Measurements from ENCODE around the gene SH2D3A.
"Not testable (repeated sequence)": the region's sequence is repeated elsewhere in the genome, so short reads cannot be mapped to it uniquely, and the experiment has no call there.

SH2D3A gene

DNA sequence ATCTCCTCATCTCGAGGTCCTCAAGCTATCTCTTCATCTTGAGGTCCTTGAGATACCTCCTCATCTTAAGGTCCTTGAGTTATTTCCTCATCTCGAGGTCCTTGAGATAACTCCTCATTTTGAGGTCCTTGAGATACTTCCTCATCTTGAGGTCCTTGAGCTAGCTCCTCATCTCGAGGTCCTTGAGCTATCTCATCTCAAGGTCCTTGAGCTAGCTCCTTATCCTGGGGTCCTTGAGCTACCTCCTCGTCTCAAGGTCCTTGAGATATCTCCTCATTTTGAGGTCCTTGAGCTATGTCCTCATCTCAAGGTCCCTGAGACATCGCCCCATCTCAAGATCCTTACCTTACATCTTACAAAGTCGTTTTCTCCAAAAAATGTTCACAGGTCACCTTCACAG, 24.0 kb upstream of the SH2D3A start:
- no peak for DNase-seq
- in situ Hi-C loops (cut with MboI; ENCODE audit: low pct_unique_long_range_greater_than_20kb, low sequenced_read_pairs), result no loop called here

DNA sequence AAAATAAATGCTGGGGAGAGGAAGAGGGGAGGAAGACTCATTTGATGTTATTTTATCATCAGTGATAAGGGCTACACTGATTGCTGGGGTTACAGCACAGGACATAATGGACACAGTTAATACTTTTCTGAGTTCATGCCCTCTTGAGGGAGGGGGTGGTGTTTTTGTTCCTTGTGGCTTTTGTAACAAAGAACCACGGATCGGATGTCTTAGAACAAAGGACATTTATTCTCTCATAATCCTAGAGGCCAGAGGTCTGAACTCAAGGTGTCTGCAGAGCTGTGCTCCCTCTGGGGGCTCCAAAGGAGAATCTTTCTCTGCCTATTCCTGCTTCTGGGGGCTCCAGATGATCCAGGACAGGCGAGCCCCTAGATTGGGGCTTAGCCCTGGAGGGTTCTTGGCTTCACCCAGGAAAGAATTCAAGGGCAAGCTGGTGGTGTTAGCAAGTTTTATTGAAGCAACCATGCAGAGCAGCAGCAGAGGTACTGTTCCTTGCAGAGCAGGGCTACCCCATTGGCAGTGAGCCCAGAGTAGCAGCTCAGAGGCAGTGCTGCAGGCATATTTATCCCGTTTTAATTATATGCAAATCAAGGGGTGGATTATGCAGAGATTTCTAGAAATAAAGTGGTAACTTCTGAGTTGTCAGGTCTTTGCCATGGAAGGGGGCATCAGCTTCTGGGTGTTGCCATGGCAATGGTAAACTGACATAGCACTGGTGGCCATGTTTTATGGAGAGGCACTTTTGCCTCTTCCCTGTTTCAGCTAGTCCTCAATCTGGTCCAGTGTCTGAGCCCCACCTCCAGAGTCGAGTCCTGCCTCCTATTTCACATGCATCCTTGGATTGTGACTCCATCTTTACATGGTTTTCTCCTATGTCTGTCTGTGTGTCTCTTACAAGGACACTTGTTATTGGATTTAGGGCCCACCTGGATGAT, 23.2 kb upstream of the SH2D3A start:
- in situ Hi-C loops (cut with MboI; ENCODE audit: low pct_unique_long_range_greater_than_20kb, low sequenced_read_pairs), result no loop called here
- DNase-seq, result no peak

DNA sequence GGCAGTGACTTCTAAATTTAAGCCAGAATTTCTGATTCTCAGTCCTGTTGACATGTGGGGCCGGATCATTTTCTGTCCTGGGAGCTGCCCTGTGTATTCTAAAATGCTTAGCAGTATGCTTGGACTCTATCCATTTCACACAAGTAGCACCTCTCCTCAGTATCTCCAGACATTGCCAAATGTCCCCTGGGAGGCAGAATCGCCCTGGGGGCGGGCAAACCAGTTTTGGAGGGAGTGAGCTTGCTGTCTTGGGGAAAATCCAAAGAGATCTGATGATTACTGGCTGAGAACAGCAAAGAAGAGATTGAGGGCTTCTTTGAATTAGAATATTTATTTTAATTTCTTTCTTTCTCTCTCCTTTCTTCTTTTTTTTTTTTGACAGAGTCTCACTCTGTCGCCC, 21.7 kb upstream of the SH2D3A start:
- no peak for DNase-seq

DNA sequence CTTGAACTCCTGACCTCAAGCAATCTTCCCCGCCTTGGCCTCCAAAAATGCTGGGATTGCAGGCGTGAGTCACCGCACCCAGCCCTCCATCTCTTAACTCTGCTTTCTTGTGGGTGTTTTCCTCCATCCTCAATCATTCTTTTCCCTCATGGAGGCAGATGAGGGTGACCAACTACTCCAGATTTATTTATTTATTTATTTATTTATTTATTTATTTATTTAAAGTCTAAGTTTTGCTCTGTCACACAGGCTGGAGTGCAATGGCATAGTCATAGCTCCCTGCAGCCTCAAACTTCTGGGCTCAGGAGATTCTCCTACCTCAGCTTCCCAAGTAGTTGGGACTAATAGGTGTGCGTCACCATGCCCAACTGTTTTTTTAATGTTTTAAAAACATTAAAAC, 20.2 kb upstream of the SH2D3A start:
- DNase-seq, result no peak
- in situ Hi-C loops (cut with MboI; ENCODE audit: low pct_unique_long_range_greater_than_20kb, low sequenced_read_pairs), result no loop called here

More for the DNA sequence above, 21.7 kb upstream of the SH2D3A start:
- in situ Hi-C loops (cut with MboI; ENCODE audit: low pct_unique_long_range_greater_than_20kb, low sequenced_read_pairs), result no loop called here

DNA sequence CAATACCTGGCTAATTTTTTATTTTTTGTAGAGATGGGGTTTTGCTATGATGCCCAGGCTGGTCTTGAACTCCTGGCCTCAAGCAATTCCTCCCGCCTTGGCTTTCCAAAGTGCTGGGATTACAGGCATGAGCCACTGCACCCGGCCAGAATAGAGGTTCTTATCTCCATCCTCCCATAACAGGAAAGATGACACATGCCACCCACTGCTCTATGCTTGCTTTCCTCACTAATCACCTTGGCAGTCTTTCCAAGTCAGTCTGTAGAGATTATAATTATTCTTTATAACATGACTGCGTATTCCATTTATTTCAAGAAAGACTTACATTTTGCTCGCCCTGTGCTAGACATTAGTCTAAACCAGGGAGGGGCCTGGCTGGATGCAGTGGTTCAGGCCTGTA, 12.0 kb upstream of the SH2D3A start:
- no peak for DNase-seq
- in situ Hi-C loops (cut with MboI; ENCODE audit: low pct_unique_long_range_greater_than_20kb, low sequenced_read_pairs), result no loop called here

DNA sequence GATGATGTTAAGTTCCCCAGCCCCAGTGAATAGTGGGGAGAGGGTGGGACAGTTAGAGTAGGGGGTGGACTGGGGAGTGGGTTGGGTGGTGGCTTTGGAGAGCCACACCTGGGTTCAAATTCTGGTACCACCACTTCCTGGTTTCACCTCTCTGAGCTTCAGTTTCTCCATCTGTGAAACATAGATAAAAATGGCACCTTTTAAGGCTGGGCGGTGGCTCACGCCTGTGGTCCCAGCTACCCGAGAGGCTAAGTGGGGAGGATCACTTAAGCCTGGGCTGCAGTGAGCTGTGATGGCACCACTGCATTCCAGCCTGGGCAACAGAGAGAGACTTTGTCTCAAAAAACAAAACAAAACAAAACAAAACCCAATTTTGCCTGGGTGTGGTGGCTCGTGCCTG, 11.2 kb upstream of the SH2D3A start:
- no peak for DNase-seq
- in situ Hi-C loops (cut with MboI; ENCODE audit: low pct_unique_long_range_greater_than_20kb, low sequenced_read_pairs), result no loop called here

DNA sequence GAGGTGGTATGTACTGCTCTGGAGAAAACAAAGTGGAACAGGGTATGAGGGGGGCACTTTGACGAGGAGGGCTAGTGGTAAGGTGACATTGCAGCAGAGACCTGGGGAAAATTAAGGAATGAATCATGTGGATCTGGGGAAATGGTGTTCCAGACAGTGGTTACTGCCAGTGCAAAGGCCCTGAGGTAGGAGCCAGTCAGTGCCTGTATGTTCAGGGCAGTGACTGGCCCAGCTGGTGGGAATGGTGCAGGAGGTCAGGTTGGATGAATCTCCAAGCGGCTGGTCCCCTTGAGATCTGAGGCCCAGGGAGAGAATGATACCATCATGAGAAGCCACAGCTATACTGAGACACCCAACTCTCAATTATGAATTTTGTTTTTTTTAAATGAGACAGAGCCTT, 10.2 kb upstream of the SH2D3A start:
- DNase-seq, result no peak
- in situ Hi-C loops (cut with MboI; ENCODE audit: low pct_unique_long_range_greater_than_20kb, low sequenced_read_pairs), result no loop called here

DNA sequence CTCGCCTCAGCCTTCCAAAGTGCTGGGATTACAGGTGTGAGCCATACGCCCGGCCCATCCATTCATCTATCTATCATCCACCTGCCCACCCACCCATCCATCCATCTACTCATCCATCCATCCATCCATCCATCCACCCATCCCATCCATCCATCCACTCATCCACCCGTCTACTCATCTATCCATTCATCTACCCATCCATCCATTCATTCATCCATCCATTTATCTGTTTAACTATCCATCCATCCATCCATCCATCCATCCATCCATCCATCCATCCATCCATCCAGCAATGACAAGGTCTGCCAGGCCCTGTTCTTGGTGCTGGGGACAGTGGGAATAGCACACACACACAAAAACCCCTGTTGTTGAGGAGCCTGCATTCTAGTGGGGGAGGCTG, 9.8 kb upstream of the SH2D3A start:
- DNase-seq, result no peak
- in situ Hi-C loops (cut with MboI; ENCODE audit: low pct_unique_long_range_greater_than_20kb, low sequenced_read_pairs), result no loop called here

DNA sequence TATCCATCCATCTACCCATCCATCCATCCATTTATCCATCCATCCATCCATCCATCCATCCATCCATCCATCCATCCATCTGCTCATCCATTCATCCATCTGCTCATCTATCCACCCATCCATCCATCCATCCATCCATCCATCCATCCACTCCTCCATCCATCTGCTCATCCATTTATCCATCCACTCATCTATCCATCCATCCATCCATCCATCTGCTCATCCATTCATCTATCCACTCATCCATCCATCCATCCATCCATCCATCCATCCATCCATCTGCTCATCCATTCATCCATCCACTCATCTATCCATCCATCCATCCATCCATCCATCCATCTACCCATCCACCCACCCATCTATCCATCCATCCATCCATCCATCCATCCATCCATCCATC, 8.8 kb upstream of the SH2D3A start:
- DNase-seq; in situ Hi-C loops (cut with MboI; ENCODE audit: low pct_unique_long_range_greater_than_20kb, low sequenced_read_pairs): not testable (repeated sequence)

DNA sequence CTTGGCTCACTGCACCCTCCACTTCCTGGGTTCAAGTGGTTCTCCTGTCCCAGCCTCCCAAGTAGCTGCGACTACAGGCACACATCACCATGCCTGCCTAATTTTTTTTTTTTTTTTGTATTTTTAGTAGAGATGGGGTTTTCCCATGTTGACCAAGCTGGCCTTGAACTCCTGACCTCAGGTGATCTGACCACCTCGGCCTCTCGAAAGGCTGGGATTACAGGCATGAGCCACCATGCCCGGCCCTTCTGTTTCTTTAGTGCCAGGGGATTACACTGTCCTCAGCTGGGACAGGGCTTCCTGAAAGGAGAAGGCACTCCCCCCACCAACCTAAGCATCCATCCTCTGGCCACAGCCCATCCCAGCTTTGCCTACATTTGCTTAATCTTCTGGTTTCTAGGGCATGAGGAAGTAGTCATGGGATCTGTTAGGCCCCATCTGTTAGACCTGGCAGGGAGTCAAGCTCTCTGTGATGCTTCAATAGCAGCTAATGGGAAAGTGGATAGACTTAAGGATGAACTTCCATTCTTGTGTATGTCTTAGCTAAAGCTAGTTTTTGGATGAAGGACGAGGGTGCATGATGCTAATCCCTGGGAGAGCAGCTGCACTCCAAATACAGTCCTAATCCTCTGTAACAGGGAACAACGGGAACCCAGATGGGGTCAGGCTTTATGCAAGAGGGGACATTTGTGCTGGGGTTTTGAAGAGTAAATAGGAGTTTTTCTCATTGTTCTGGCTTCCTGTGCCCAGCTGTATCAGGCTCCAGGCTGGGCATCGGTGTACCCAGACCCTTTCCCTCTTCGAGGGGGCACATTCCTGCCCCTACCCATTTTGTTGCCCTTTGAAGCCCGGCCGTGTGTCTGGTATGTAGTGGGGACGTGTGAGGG, 7.8 kb upstream of the SH2D3A start:
- in situ Hi-C loops (cut with MboI; ENCODE audit: low pct_unique_long_range_greater_than_20kb, low sequenced_read_pairs), result no loop called here
- DNase-seq, result peak; percentile 75

DNA sequence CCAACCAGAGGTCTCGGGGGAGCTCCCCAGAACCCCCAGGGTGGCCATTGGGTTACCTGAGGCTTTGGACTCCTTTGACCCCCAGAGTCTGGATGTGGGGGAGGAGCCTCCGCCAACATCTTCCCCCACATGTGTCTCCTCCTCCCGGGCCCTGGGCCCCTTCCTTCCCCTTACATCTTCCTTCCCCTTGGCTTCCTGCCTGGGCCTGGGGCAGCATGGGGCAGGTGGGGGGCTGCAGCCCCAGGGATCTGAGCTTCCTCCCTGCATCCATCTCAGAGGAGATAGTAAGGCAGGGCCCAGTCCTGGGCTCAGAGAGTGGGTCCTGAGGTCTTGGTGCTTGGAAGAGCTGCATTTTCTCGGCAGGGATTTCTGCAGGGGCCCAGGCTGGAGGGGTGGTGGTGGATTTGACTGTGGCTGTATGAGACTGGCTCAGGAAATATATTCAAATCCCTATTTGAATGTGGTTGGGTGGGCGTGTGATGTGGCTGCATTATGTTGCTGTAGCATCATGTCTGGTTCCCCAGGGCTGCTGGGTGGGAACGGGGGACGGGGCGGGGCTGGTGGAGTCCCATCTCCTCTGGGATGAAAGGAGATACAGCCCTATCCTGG, 6.2 kb upstream of the SH2D3A start:
- DNase-seq, result peak; percentile 89
- in situ Hi-C loops (cut with MboI; ENCODE audit: low pct_unique_long_range_greater_than_20kb, low sequenced_read_pairs), result no loop called here

DNA sequence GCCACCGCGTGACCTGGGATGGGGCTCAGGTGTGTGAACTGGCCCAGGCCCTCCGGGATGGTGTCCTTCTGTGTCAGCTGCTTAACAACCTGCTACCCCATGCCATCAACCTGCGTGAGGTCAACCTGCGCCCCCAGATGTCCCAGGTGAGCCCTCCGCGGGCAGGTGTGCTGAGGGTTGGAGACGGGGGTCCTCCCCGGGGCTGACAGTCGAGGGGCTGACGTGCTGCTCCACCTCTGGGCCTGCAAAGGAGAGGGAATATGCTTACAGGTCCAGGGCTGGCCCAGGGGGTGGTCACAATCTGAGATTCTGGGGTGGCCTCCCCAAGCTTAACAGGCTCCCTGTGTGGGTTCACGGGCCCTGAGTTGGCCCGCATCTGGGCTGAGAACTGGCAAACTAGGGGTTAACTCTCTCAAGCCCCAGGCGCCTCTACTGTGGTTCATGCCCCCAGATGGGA, 5.7 kb upstream of the SH2D3A start:
- in situ Hi-C loops (cut with MboI; ENCODE audit: low pct_unique_long_range_greater_than_20kb, low sequenced_read_pairs), result no loop called here

DNA sequence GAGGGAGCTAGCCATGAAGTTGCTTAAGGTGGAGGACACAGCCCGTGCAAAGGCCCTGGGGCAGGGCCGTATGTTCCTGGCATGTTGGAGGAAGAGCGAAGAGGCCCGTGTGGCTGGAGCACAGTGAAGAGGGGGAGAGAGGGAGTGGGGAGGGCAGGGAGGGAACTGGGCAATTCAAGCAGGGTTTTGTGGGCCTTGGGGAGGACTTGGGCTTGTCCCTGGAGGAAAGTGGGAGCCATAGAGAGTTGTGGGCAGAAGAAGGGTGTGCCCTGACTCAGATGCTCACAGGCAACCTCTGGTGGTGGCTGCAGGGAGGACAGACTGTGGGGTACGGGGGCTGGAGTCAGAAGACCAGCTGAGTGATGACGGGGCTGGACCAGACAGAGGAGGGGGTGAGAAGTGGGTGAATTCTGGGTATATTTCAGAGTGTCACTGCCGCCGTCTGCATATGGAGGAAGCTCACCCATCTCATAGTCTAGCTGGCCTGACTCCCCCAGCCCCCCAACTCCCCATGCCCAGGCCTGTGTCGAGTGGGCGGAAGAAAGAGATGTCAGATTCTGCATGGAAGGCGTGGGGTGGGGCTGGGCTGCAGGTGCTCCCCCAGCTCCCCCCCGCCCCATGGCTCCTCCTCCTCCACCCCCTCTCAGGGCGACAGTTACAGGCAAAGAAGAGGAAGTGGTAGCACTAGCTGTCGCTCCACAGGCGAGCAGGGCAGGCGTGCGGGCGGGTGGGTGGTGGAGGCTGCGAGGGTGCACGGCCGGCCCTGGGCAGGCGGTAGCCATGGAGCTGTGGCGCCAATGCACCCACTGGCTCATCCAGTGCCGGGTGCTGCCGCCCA, 5.0 kb upstream of the SH2D3A start, which contains the start of gene VAV1:
Gene VAV1 (plus strand): TSS at position 681 of the 838 bp plus-strand sequence. CDS start 100 bp downstream, at position 781.
- in situ Hi-C loops (cut with MboI; ENCODE audit: low pct_unique_long_range_greater_than_20kb, low sequenced_read_pairs), result no loop called here
- peak; percentile 89 for DNase-seq

More for the DNA sequence above, 5.7 kb upstream of the SH2D3A start:
- DNase-seq, result no peak

DNA sequence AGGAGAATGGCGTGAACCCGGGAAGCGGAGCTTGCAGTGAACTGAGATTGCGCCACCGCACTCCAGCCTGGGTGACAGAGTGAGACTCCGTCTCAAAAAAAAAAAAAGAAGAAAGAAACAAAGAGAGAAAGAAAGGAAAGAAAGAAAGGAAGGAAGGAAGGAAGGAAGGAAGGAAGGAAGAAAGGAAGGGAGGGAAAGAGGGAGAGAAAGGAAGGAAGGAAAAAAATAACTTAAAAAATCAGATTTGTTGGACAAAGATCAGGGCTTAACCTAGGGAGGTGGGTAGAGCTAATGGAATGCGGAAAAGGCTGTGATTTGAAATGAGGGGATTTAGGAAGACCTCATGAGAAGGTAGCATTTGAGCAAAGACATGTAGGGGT, 4.4 kb upstream of the SH2D3A start:
- in situ Hi-C loops (cut with MboI; ENCODE audit: low pct_unique_long_range_greater_than_20kb, low sequenced_read_pairs); DNase-seq: not testable (repeated sequence)

DNA sequence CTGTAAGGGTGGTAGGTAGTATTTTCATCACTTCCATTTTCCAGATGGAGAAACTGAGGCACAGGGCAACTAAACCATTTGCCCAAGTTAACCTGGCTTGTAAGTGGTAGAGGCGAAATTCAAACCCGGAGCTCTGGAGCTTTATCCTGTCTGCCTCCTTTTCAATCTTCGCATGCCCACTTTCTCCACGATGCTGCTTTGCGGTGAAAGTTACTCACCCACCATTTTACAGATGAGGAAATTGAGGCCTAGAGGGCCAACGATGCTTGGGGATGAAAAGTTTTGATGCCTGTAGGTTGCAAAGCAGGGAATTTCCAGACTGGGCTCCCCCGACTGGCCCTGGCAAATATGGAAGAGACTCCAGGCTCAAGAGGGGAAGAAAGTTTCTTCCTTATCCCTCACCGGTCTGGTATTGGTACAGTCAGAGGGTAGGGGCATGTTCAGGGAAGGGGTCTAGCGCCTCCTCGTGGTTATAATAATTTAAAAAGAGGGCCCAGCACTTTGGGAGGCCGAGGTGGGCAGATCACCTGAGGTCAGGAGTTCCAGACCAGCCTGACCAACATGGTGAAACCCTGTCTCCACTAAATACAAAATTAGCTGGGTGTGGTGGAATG, 1.9 kb upstream of the SH2D3A start:
- DNase-seq, result peak; percentile 80
- in situ Hi-C loops (cut with MboI; ENCODE audit: low pct_unique_long_range_greater_than_20kb, low sequenced_read_pairs), result no loop called here

DNA sequence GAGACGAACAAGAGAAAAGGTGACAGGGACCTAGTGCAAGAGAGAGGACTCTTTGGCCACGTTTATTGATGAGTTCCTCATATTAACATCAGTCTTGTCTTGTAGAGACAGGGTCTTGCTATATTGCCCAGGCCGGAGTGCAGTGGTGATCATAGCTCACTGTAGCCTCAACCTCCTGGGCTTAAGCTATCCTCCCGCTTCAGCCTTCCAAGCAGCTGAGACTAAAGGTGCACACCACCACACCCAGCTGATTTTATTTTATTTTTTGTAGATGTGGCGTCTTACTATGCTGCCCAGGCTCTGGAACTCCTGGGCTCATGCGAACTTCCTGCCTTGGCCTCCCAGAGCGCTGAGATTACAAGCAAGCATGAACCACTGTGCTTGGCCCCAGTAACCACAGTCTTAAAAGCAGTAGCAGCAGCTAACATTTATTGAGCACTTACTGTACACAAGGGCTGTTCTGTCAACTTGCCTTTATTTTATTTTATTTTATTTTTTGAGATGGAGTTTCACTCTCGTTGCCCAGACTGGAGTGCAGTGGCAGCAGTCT, 1.1 kb upstream of the SH2D3A start:
- DNase-seq, result no peak
- in situ Hi-C loops (cut with MboI; ENCODE audit: low pct_unique_long_range_greater_than_20kb, low sequenced_read_pairs), result no loop called here

DNA sequence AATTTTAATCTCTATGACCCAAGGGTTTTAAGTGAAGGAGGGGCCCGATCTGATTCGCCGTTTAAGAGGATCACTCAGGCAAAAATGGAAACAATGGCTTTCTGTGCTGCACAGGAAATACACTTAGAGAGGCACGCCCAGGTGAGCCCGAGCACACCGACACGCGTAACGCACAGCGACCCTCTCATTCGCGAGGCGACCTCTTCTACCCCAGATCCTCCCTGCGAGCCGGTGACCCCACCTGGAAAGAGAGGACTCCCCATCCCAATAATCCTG, 216 bp downstream of the SH2D3A start:
- in situ Hi-C loops (cut with MboI; ENCODE audit: low pct_unique_long_range_greater_than_20kb, low sequenced_read_pairs), result no loop called here
- DNase-seq, result no peak

DNA sequence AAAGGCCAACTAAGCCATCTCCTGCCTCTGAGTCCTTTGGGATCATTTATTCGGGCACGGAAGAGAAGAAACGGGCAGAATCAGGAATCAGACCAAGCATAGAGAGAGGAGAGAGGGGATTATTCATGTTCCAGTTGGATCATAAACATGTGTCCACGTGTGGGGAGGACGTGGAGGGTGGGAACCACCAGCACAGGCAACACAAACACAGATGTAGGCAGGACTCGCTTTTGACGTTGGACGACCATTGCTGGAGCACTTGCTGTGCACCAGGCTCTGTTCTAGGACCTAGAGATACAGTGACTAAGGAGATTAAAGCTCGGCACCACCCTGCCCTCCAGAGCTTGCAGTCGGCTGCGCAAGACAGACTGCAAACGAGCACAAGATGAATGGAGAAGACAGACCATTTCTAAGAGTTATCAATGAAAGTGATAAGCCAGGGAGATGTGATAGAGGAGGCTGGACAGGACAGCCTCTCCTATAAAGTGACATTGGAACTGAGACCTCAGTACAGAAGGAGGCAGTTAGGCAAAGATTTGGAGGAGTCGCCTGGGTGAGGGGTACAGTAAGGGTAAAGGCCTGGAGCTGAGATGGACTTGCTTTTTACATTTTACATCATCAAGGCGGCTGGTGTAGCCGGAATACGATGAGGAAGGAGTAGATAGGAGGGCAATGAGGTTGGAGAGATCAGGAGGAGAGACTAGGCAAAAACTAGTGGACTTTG, 716 bp downstream of the SH2D3A start:
- in situ Hi-C loops (cut with MboI; ENCODE audit: low pct_unique_long_range_greater_than_20kb, low sequenced_read_pairs), result no loop called here
- no peak for DNase-seq
